SK-N-SH (cell line): ENCODE data around the gene SPP2. TPM values are rescaled to one million over a fixed set of nuclear protein-coding genes. Genes with fewer than 3 reads are reported as not detected.

ENCODE experiments used
- CTCF ChIA-PET: fragments of 300-600, 350-600 bp; formaldehyde crosslinking; extraction: SDS; loops from one replicate; lab custom pipeline; 2021; lab: Yijun Ruan, JAX
- POLR2A ChIA-PET: fragments of 350-600 bp; sonication (Branson Sonifier 250); formaldehyde crosslinking; extraction: SDS; loops from one replicate; lab custom pipeline; 2020; ENCODE audit warnings: antibody characterized with exemption, inconsistent platforms; lab: Yijun Ruan, JAX
- DNase-seq: peaks from one replicate; pipeline ENCODE4 v3.0.0; 2012
- H2AFZ ChIP-seq: fragments of 200-600 bp; sonication (generic); 2 replicates; pipeline ENCODE4 v1.8.1; 2016; ENCODE audit warnings: antibody characterized with exemption, mild to moderate bottlenecking, low read depth
- H3F3A ChIP-seq: fragments of 200-600 bp; sonication (generic); replicated peaks from 2 replicates; pipeline ENCODE3; 2016; ENCODE audit warnings: antibody characterized with exemption, mild to moderate bottlenecking; ENCODE audit not compliant: insufficient read depth
- H3K27ac ChIP-seq, 2 experiments: fragments of 200-500 bp in 1 of 2; fragments of 200-600 bp in 1 of 2; sonication (Bioruptor generic) in 1 of 2; sonication (generic), shearing (Covaris generic) in 1 of 2; 2 replicates each; pipeline versions ENCODE4 v1.5.1 to v1.6.1; 2014 to 2016; ENCODE audit warnings: low read depth in 2 of 2, inconsistent platforms in 1 of 2, low read length in 1 of 2, mild to moderate bottlenecking in 1 of 2, mixed read lengths in 1 of 2
- H3K27me3 ChIP-seq: fragments of 200-600 bp; sonication (generic), shearing (Covaris generic); 2 replicates; pipeline ENCODE4 v1.6.1; 2016; ENCODE audit warnings: mixed run types; ENCODE audit not compliant: insufficient read depth
- H3K36me3 ChIP-seq, 2 experiments: fragments of 200-500 bp in 1 of 2; fragments of 200-600 bp in 1 of 2; sonication (Bioruptor generic) in 1 of 2; sonication (generic) in 1 of 2; replicated peaks in 1 of 2; 2 replicates each; pipeline versions ENCODE3 to v1.5.1; 2014 to 2016; ENCODE audit warnings: low read length in 1 of 2, mild to moderate bottlenecking in 1 of 2; ENCODE audit not compliant: insufficient read depth in 2 of 2, control insufficient read depth in 1 of 2
- H3K4me1 ChIP-seq, 2 experiments: fragments of 200-500 bp in 1 of 2; fragments of 200-600 bp in 1 of 2; sonication (Bioruptor generic) in 1 of 2; sonication (generic), shearing (Covaris generic) in 1 of 2; 2 replicates each; pipeline versions ENCODE4 v1.5.1 to v1.6.1; 2014 to 2016; ENCODE audit warnings: low read depth in 1 of 2, low read length in 1 of 2, mixed run types in 1 of 2; ENCODE audit not compliant: insufficient read depth in 2 of 2, control insufficient read depth in 1 of 2
- H3K4me2 ChIP-seq: fragments of 200-600 bp; sonication (generic), shearing (Covaris generic); 2 replicates; pipeline ENCODE4 v1.6.1; 2017; ENCODE audit warnings: mixed run types
- H3K4me3 ChIP-seq, 2 experiments: fragments of 200-500 bp in 1 of 2; fragments of 200-600 bp in 1 of 2; sonication (Bioruptor generic) in 1 of 2; sonication (generic), shearing (Covaris generic) in 1 of 2; 2 replicates each; pipeline versions ENCODE4 v1.5.1 to v1.8.1; 2014 to 2016; ENCODE audit warnings: low read depth in 2 of 2, inconsistent platforms in 1 of 2, low read length in 1 of 2, mild to moderate bottlenecking in 1 of 2, mixed read lengths in 1 of 2, moderate library complexity in 1 of 2
- H3K79me2 ChIP-seq: fragments of 200-600 bp; sonication (generic); 2 replicates; pipeline ENCODE4 v1.8.1; 2017; ENCODE audit warnings: mild to moderate bottlenecking; ENCODE audit not compliant: insufficient read depth
- H3K9ac ChIP-seq: fragments of 200-600 bp; sonication (generic); 2 replicates; pipeline ENCODE4 v1.6.1; 2017; ENCODE audit warnings: mixed run types
- H3K9me2 ChIP-seq: fragments of 200-600 bp; sonication (generic); 2 replicates; pipeline ENCODE4 v1.6.1; 2017; ENCODE audit warnings: mixed run types
- H3K9me3 ChIP-seq: fragments of 200-600 bp; sonication (generic); 2 replicates; pipeline ENCODE4 v1.6.1; 2017; ENCODE audit warnings: mixed run types, mild to moderate bottlenecking, moderate library complexity
- H4K20me1 ChIP-seq: fragments of 200-600 bp; sonication (generic); 2 replicates; pipeline ENCODE4 v1.6.1; 2017; ENCODE audit warnings: mild to moderate bottlenecking, mixed run types; ENCODE audit not compliant: insufficient read depth
- ELF1 ChIP-seq: IDR thresholded peaks from 2 replicates; pipeline ENCODE4 v1.4.0; 2012
- FOSL2 ChIP-seq: IDR thresholded peaks from 2 replicates; pipeline ENCODE4 v1.4.0; 2012; ENCODE audit warnings: low read depth, mild to moderate bottlenecking, moderate library complexity, borderline replicate concordance
- GABPA ChIP-seq: IDR thresholded peaks from 2 replicates; pipeline ENCODE4 v1.4.0; 2012; ENCODE audit warnings: low read depth, mild to moderate bottlenecking
- GATA2 ChIP-seq: sonication (generic); formaldehyde crosslinking; IDR thresholded peaks from 2 replicates; pipeline ENCODE4 v1.5.0; 2020; ENCODE audit warnings: mild to moderate bottlenecking, missing genetic modification reagents
- IRF3 ChIP-seq: fragments of 150-350 bp; IDR thresholded peaks from 2 replicates; pipeline ENCODE4 v1.6.1; 2016; ENCODE audit warnings: mild to moderate bottlenecking, low read depth, low read length
- MXI1 ChIP-seq: IDR thresholded peaks from 2 replicates; pipeline ENCODE4 v1.6.1; 2012; ENCODE audit warnings: mild to moderate bottlenecking, low read depth, low read length, improper control_type of control experiment
- NRF1 ChIP-seq: IDR thresholded peaks from 2 replicates; pipeline ENCODE4 v1.6.1; 2012; ENCODE audit warnings: low read depth, mild to moderate bottlenecking, low read length
- POLR2AphosphoS5 ChIP-seq: IDR thresholded peaks from 2 replicates; pipeline ENCODE4 v1.6.1; 2012; ENCODE audit warnings: low read depth, low read length
- RFX5 ChIP-seq: IDR thresholded peaks from 2 replicates; pipeline ENCODE4 v1.6.1; 2012; ENCODE audit warnings: mild to moderate bottlenecking, improper control_type of control experiment, low read length
- TCF12 ChIP-seq: IDR thresholded peaks from 2 replicates; pipeline ENCODE4 v1.4.0; 2012
- TEAD4 ChIP-seq: IDR thresholded peaks from 2 replicates; pipeline ENCODE4 v1.4.0; 2012; ENCODE audit warnings: mild to moderate bottlenecking, borderline replicate concordance; ENCODE audit not compliant: insufficient read depth
- USF1 ChIP-seq: IDR thresholded peaks from 2 replicates; pipeline ENCODE4 v1.4.0; 2012; ENCODE audit warnings: low read depth, borderline replicate concordance
- WGBS: methylation state at CpG from one replicate; pipeline ENCODE4 v1.1.6; 2017; ENCODE audit warnings: low lambda C conversion rate; 5-methylcytosine and 5-hydroxymethylcytosine counted together
- polyA plus RNA-seq, 3 experiments: library from polyadenylated mRNA; depleted of rRNA; stranded (reverse); fragments of >200 nt; gene quantifications; 2 replicates each; pipeline ENCODE4 v1.2.3, GENCODE V29; 2012
- TF ChIP-seq, protein P1 (sequence below): IDR thresholded peaks from 2 replicates; pipeline ENCODE4 v1.4.0; 2012; ENCODE audit warnings: low read depth
- TF ChIP-seq, protein P2 (sequence below): IDR thresholded peaks from 2 replicates; pipeline ENCODE4; 2012

Gene SPP2
- polyA plus RNA-seq, 1 of the 3 experiments (the other 2 are of a cell fraction): 0.30 TPM

GRCh38 chr2:234001380-234002160, 48.9 kb upstream of the SPP2 start (continued):
- no peak for TF ChIP-seq TEAD4
- no peak for TF ChIP-seq RFX5
- no peak for TF ChIP-seq ELF1
- TF ChIP-seq, protein P1, sequence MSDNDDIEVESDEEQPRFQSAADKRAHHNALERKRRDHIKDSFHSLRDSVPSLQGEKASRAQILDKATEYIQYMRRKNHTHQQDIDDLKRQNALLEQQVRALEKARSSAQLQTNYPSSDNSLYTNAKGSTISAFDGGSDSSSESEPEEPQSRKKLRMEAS: no peak
- no peak for TF ChIP-seq USF1

DNA sequence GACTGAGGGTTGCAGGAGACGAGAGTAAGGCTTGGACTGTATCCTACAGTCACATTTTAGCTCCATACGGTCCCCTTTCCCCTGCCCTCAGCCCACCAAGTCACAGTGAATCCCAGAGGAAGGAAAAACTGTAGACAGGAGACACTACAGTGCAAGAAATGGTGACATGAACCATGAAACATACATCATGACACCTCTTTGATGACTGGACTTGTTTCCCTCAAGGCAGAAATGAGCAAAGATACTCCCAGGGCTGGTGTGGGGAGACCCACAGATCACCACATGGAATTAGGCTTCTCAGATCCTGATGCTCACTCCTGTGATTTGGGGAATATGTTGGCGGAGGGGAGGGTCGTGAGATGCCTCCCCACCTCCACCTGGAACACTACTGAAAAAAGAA, 48.2 kb upstream of the SPP2 start:
- H3K4me3 ChIP-seq: no peak overlapping the region
- TF ChIP-seq TCF12 (no peak), MXI1 (no peak), TEAD4 (no peak), NRF1 (no peak), FOSL2 (no peak), GABPA (no peak), GATA2 (CRISPR knock-in tag) (no peak), RFX5 (no peak), POLR2AphosphoS5 (no peak), IRF3 (no peak), USF1 (no peak)
- TF ChIP-seq, protein P2, sequence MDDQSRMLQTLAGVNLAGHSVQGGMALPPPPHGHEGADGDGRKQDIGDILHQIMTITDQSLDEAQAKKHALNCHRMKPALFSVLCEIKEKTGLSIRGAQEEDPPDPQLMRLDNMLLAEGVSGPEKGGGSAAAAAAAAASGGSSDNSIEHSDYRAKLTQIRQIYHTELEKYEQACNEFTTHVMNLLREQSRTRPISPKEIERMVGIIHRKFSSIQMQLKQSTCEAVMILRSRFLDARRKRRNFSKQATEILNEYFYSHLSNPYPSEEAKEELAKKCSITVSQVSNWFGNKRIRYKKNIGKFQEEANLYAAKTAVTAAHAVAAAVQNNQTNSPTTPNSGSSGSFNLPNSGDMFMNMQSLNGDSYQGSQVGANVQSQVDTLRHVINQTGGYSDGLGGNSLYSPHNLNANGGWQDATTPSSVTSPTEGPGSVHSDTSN: no peak
- POLR2A ChIA-PET: no interaction called here
- no peaks in the 10 kb centered on the region for H3K79me2 ChIP-seq
- 97% methylated on average over 4 of the region's 4 CpGs for WGBS
- H3K36me3 ChIP-seq: no peaks in the 10 kb centered on the region
- no peak for DNase-seq
- H3K27ac ChIP-seq: no peak overlapping the region
- no peak overlapping the region for H3K9ac ChIP-seq
- H3K9me3 ChIP-seq: no peaks in the 10 kb centered on the region
- no peak overlapping the region for H2AFZ ChIP-seq
- H3K4me1 ChIP-seq: peaks cover 17 to 19% of the 10 kb centered on the region in 2 experiments
- H3K4me2 ChIP-seq: no peak overlapping the region
- CTCF ChIA-PET: no interaction called here
- H3F3A ChIP-seq: peaks cover 4% of the 10 kb centered on the region
- H3K9me2 ChIP-seq: no peaks in the 10 kb centered on the region
- no peaks in the 10 kb centered on the region for H3K27me3 ChIP-seq
- H4K20me1 ChIP-seq: no peaks in the 10 kb centered on the region
